DMS114 treated with DMSO at 0.1 percent for 48 hours (cell line): Measurements from ENCODE around the gene PGBD2.
"Not testable (repeated sequence)": the region's sequence is repeated elsewhere in the genome, so short reads cannot be mapped to it uniquely, and the experiment has no call there.

Source experiments
- DNase-seq: peaks from one replicate; lab custom pipeline; 2025; ENCODE audit not compliant: unreplicated experiment; lab: John Stamatoyannopoulos, UW

Gene PGBD2

GRCh38 chr1:248926401-248927182 is 20.6 kb downstream of the PGBD2 start:
- DNase-seq, result no peak

GRCh38 chr1:248927283-248927682 is 21.2 kb downstream of the PGBD2 start:
- not testable (repeated sequence) for DNase-seq

- not testable (repeated sequence) for DNase-seq
These were observed 22.1 kb downstream of the PGBD2 start for GRCh38 chr1:248928122-248928521.

GRCh38 chr1:248930037-248930436 is 24.0 kb downstream of the PGBD2 start:
- not testable (repeated sequence) for DNase-seq

GRCh38 chr1:248938173-248938809 is 32.3 kb downstream of the PGBD2 start:
- DNase-seq, result not testable (repeated sequence)

- not testable (repeated sequence) for DNase-seq
These were observed 38.3 kb downstream of the PGBD2 start for GRCh38 chr1:248944134-248944999.

GRCh38 chr1:248945000-248945423 is 39.0 kb downstream of the PGBD2 start:
- DNase-seq, result not testable (repeated sequence)

GRCh38 chr1:248945453-248945852 is 39.4 kb downstream of the PGBD2 start:
- DNase-seq, result not testable (repeated sequence)

GRCh38 chr1:248945856-248946416 is 39.9 kb downstream of the PGBD2 start:
- not testable (repeated sequence) for DNase-seq
